Amniotic stem cell (primary cell): ENCODE data around the gene LMAN2L.

Source experiments
- DNase-seq: peaks from one replicate; lab custom pipeline; 2025; lab: John Stamatoyannopoulos, UW

The LMAN2L gene

GRCh38 chr2:96703021-96703751, 36.7 kb downstream of the LMAN2L start:
- no peak for DNase-seq

- DNase-seq = no peak
Measured at GRCh38 chr2:96702098-96702785, 37.6 kb downstream of the LMAN2L start.

- DNase-seq = no peak
Measured at GRCh38 chr2:96701636-96702035, 38.2 kb downstream of the LMAN2L start.

GRCh38 chr2:96700086-96700485, 39.8 kb downstream of the LMAN2L start:
- DNase-seq = no peak

- DNase-seq = no peak
Measured at GRCh38 chr2:96699621-96700020, 40.2 kb downstream of the LMAN2L start.

GRCh38 chr2:96699021-96699420, 40.8 kb downstream of the LMAN2L start:
- DNase-seq = no peak

GRCh38 chr2:96698221-96698861, 41.5 kb downstream of the LMAN2L start:
- DNase-seq = no peak

GRCh38 chr2:96697476-96697875, 42.4 kb downstream of the LMAN2L start:
- DNase-seq = no peak

- no peak for DNase-seq
Measured at GRCh38 chr2:96695602-96696001, 44.3 kb downstream of the LMAN2L start.

- no peak for DNase-seq
Measured at GRCh38 chr2:96694816-96695455, 44.9 kb downstream of the LMAN2L start.

GRCh38 chr2:96694279-96694678, 45.6 kb downstream of the LMAN2L start:
- DNase-seq = no peak

GRCh38 chr2:96693286-96694200, 46.3 kb downstream of the LMAN2L start:
- DNase-seq = no peak

GRCh38 chr2:96692094-96692971, 47.5 kb downstream of the LMAN2L start:
- DNase-seq = no peak

- no peak for DNase-seq
Measured at GRCh38 chr2:96691022-96691612, 48.7 kb downstream of the LMAN2L start.

- DNase-seq = no peak
Measured at GRCh38 chr2:96690306-96691021, 49.4 kb downstream of the LMAN2L start.

GRCh38 chr2:96689431-96689991, 50.4 kb downstream of the LMAN2L start:
- DNase-seq = no peak

GRCh38 chr2:96688649-96689430, 51.0 kb downstream of the LMAN2L start:
- DNase-seq = no peak
